Astrocyte (in vitro differentiated cells and primary cell): Measurements from ENCODE around the gene ZMYND8. TPM values are rescaled to one million over a fixed set of nuclear protein-coding genes. Genes with fewer than 3 reads are reported as not detected.

Source experiments
- DNase-seq: peaks from one replicate; pipeline ENCODE4 v3.0.0-alpha.2; 2010; ENCODE audit warnings: low read depth
- FAIRE-seq: peaks from 2 replicates; lab custom pipeline; 2011; peaks lifted over from hg19 to GRCh38; lab: Jason Lieb, UNC
- H2AFZ ChIP-seq: 2 replicates; pipeline ENCODE4 v1.6.0; 2012; ENCODE audit warnings: low read depth, low read length, inconsistent platforms
- H3K27ac ChIP-seq: 2 replicates; pipeline ENCODE4 v1.5.1; 2011; ENCODE audit warnings: low read depth, low read length, inconsistent platforms
- H3K27me3 ChIP-seq: 2 replicates; pipeline ENCODE4 v1.6.0; 2011; ENCODE audit warnings: low read length, inconsistent platforms; ENCODE audit not compliant: insufficient read depth
- H3K36me3 ChIP-seq: 2 replicates; pipeline ENCODE4 v1.5.1; 2011; ENCODE audit warnings: low read length, inconsistent platforms; ENCODE audit not compliant: insufficient read depth
- H3K4me1 ChIP-seq: 2 replicates; pipeline ENCODE4 v1.5.1; 2011; ENCODE audit warnings: low read length, inconsistent platforms; ENCODE audit not compliant: insufficient read depth
- H3K4me2 ChIP-seq: 2 replicates; pipeline ENCODE4 v1.6.0; 2012; ENCODE audit warnings: low read length, inconsistent platforms
- H3K4me3 ChIP-seq: 2 replicates; pipeline ENCODE4 v1.5.1; 2011; ENCODE audit warnings: low read depth, mild to moderate bottlenecking, low read length, inconsistent platforms; ENCODE audit not compliant: insufficient read depth
- H3K79me2 ChIP-seq: 2 replicates; pipeline ENCODE4 v1.6.0; 2012; ENCODE audit warnings: mild to moderate bottlenecking, low read length, inconsistent platforms; ENCODE audit not compliant: insufficient read depth
- H3K9ac ChIP-seq: 2 replicates; pipeline ENCODE4 v1.6.0; 2012; ENCODE audit warnings: mild to moderate bottlenecking, low read length, inconsistent platforms
- H3K9me3 ChIP-seq: 2 replicates; pipeline ENCODE4 v1.5.1; 2012; ENCODE audit warnings: low read depth, mild to moderate bottlenecking, low read length, inconsistent platforms; ENCODE audit not compliant: insufficient read depth
- H4K20me1 ChIP-seq: 2 replicates; pipeline ENCODE4 v1.6.0; 2012; ENCODE audit warnings: low read length, inconsistent platforms; ENCODE audit not compliant: insufficient read depth
- H3K27ac Mint-ChIP-seq: one replicate; pipeline ENCODE4 v1.8.0; 2021; ENCODE audit warnings: mild to moderate bottlenecking, mixed read lengths; ENCODE audit not compliant: unreplicated experiment
- H3K27me3 Mint-ChIP-seq: one replicate; pipeline ENCODE4 v1.8.0; 2021; ENCODE audit warnings: low read depth, mixed read lengths; ENCODE audit not compliant: unreplicated experiment
- H3K36me3 Mint-ChIP-seq: one replicate; pipeline ENCODE4 v1.8.0; 2021; ENCODE audit warnings: low read depth, mixed read lengths; ENCODE audit not compliant: unreplicated experiment
- H3K4me1 Mint-ChIP-seq: one replicate; pipeline ENCODE4 v1.8.0; 2021; ENCODE audit warnings: low read depth, mixed read lengths; ENCODE audit not compliant: unreplicated experiment
- H3K4me3 Mint-ChIP-seq: one replicate; pipeline ENCODE4 v1.8.0; 2021; ENCODE audit warnings: mild to moderate bottlenecking, moderate library complexity, mixed read lengths; ENCODE audit not compliant: unreplicated experiment
- H3K9me3 Mint-ChIP-seq: one replicate; pipeline ENCODE4 v1.8.0; 2021; ENCODE audit warnings: mild to moderate bottlenecking, mixed read lengths; ENCODE audit not compliant: unreplicated experiment
- CTCF ChIP-seq: IDR thresholded peaks from 2 replicates; pipeline ENCODE4 v1.5.1; 2011; ENCODE audit warnings: low read depth, mild to moderate bottlenecking, inconsistent platforms, low read length, moderate library complexity; ENCODE audit not compliant: insufficient read depth
- EZH2 ChIP-seq: IDR thresholded peaks from 2 replicates; pipeline ENCODE4 v1.6.1; 2012; ENCODE audit warnings: mild to moderate bottlenecking, low read length, inconsistent platforms; ENCODE audit not compliant: insufficient read depth
- total RNA-seq: library from RNA; stranded (reverse); gene quantifications from 2 replicates; pipeline ENCODE4 v1.2.1, GENCODE V29; 2021

The ZMYND8 gene
- total RNA-seq, 1 donor from 2014 or later: 45.8 TPM

- Histone ChIP-seq H3K27ac (no peak overlapping the region), H4K20me1 (no peaks in the 10 kb centered on the region), H3K9me3 (no peaks in the 10 kb centered on the region), H3K4me1 (peaks cover 4% of the 10 kb centered on the region), H3K9ac (no peak overlapping the region), H3K4me2 (no peak overlapping the region), H3K36me3 (peaks cover 3% of the 10 kb centered on the region), H3K27me3 (no peaks in the 10 kb centered on the region), H3K79me2 (peaks cover 34% of the 10 kb centered on the region), H3K4me3 (no peak overlapping the region), H2AFZ (no peak overlapping the region)
- no peak for FAIRE-seq
- Mint-ChIP-seq H3K27me3 (no peaks in the 10 kb centered on the region), H3K36me3 (peaks cover 29% of the 10 kb centered on the region), H3K4me3 (no peak overlapping the region), H3K9me3 (no peaks in the 10 kb centered on the region), H3K27ac (no peak overlapping the region), H3K4me1 (peaks cover 12% of the 10 kb centered on the region)
- no peak for TF ChIP-seq EZH2
- peak; percentile 29 for DNase-seq
Observed at GRCh38 chr20:47304287-47304686, 52.2 kb downstream of the ZMYND8 start.

GRCh38 chr20:47303736-47304135, 52.8 kb downstream of the ZMYND8 start:
- peak overlapping the region; percentile 3 for H3K27ac ChIP-seq
- H3K4me1 ChIP-seq: peaks cover 4% of the 10 kb centered on the region
- Mint-ChIP-seq H3K27me3 (no peaks in the 10 kb centered on the region), H3K4me3 (no peak overlapping the region), H3K27ac (no peak overlapping the region), H3K4me1 (peaks cover 12% of the 10 kb centered on the region), H3K9me3 (no peaks in the 10 kb centered on the region), H3K36me3 (peaks cover 27% of the 10 kb centered on the region)
- no peaks in the 10 kb centered on the region for H3K27me3 ChIP-seq
- H4K20me1 ChIP-seq: no peaks in the 10 kb centered on the region
- no peak overlapping the region for H3K4me3 ChIP-seq
- TF ChIP-seq CTCF (no peak), EZH2 (no peak)
- FAIRE-seq (no peak), DNase-seq (no peak)
- no peak overlapping the region for H3K4me2 ChIP-seq
- peak overlapping the region; percentile 21 for H3K9ac ChIP-seq
- peaks cover 5% of the 10 kb centered on the region for H3K36me3 ChIP-seq
- H2AFZ ChIP-seq: no peak overlapping the region
- H3K79me2 ChIP-seq: peaks cover 32% of the 10 kb centered on the region
- H3K9me3 ChIP-seq: no peaks in the 10 kb centered on the region

GRCh38 chr20:47300071-47300470, 56.4 kb downstream of the ZMYND8 start:
- Mint-ChIP-seq H3K27me3 (no peaks in the 10 kb centered on the region), H3K36me3 (peaks cover 20% of the 10 kb centered on the region), H3K27ac (no peak overlapping the region), H3K4me1 (peaks cover 13% of the 10 kb centered on the region), H3K9me3 (no peaks in the 10 kb centered on the region), H3K4me3 (no peak overlapping the region)
- Histone ChIP-seq H3K79me2 (peaks cover 19% of the 10 kb centered on the region), H3K9ac (no peak overlapping the region), H2AFZ (no peak overlapping the region), H3K36me3 (peaks cover 28% of the 10 kb centered on the region), H3K27me3 (no peaks in the 10 kb centered on the region), H3K4me1 (peaks cover 13% of the 10 kb centered on the region), H3K27ac (peak overlapping the region; percentile 1), H3K9me3 (no peaks in the 10 kb centered on the region), H3K4me2 (peak overlapping the region; percentile 26), H4K20me1 (no peaks in the 10 kb centered on the region), H3K4me3 (no peak overlapping the region)
- TF ChIP-seq EZH2: no peak
- no peak for TF ChIP-seq CTCF
- FAIRE-seq (no peak), DNase-seq (peak; percentile 87)
